22Rv1 (cell line): ENCODE measurements around the gene CAMTA2.

Source experiments
- H3K27ac ChIP-seq: fragments of 450-650 bp; 2 replicates; pipeline ENCODE4 v1.5.1; 2017
- CTCF ChIP-seq: fragments of 450-650 bp; IDR thresholded peaks from 2 replicates; pipeline ENCODE4 v1.5.1; 2017; ENCODE audit warnings: mild to moderate bottlenecking
- ZFX ChIP-seq: fragments of 450-650 bp; IDR thresholded peaks from 2 replicates; pipeline ENCODE4 v1.6.1; 2017; ENCODE audit warnings: antibody characterized with exemption, borderline replicate concordance

CAMTA2 gene

GRCh38 chr17:4998732-4999429, 11.4 kb upstream of the CAMTA2 start:
- TF ChIP-seq ZFX, result no peak
- no peak for TF ChIP-seq CTCF
- peak overlapping the region; percentile 79 for H3K27ac ChIP-seq

GRCh38 chr17:4998027-4998731, 10.7 kb upstream of the CAMTA2 start:
- TF ChIP-seq ZFX (no peak), CTCF (no peak)
- peak overlapping the region; percentile 79 for H3K27ac ChIP-seq

- H3K27ac ChIP-seq, result peak within 1 kb of the TSS; percentile 79
- no peak for TF ChIP-seq CTCF
- TF ChIP-seq ZFX, result no peak
Observed at GRCh38 chr17:4997302-4998026, 10.0 kb upstream of the CAMTA2 start, which contains the start of the genes INCA1 and KIF1C. Gene INCA1 (minus strand): TSS chr17:4997522. CDS start chr17:4994437, 3,085 bp downstream. Gene KIF1C (plus strand): TSS chr17:4997950. CDS start chr17:5000247, 2,297 bp downstream.

GRCh38 chr17:4994081-4994595, 6.7 kb upstream of the CAMTA2 start:
- H3K27ac ChIP-seq, result no peak overlapping the region
- TF ChIP-seq ZFX (no peak), CTCF (no peak)

GRCh38 chr17:4987767-4988567, 492 bp upstream of the CAMTA2 start:
- H3K27ac ChIP-seq, result peak overlapping the region; percentile 87
- TF ChIP-seq CTCF (no peak), ZFX (no peak)

- TF ChIP-seq CTCF (no peak), ZFX (no peak)
- H3K27ac ChIP-seq, result peak overlapping the region; percentile 87
Observed at GRCh38 chr17:4986403-4986802, 1.1 kb downstream of the CAMTA2 start.
